Keratinocyte (primary cell): Measurements from ENCODE around the gene SLC10A3. TPM values are rescaled to one million over a fixed set of nuclear protein-coding genes. Genes with fewer than 3 reads are reported as not detected.

ENCODE experiments used
- DNase-seq: peaks from one replicate; pipeline ENCODE4 v3.0.0-alpha.2; 2011; ENCODE audit warnings: low read depth, missing footprints, low spot score
- FAIRE-seq: peaks from 2 replicates; lab custom pipeline; 2011; peaks lifted over from hg19 to GRCh38; lab: Jason Lieb, UNC
- H2AFZ ChIP-seq: 2 replicates; pipeline ENCODE4 v1.6.0; 2012; ENCODE audit warnings: low read length, control low read depth, inconsistent platforms; ENCODE audit not compliant: control insufficient read depth
- H3K27ac ChIP-seq: 2 replicates; pipeline ENCODE4 v1.5.1; 2011; ENCODE audit warnings: low read length; ENCODE audit not compliant: control insufficient read depth, insufficient read depth
- H3K27me3 ChIP-seq: 3 replicates; pipeline ENCODE4 v1.6.0; 2011; ENCODE audit warnings: low read length; ENCODE audit not compliant: control insufficient read depth, insufficient read depth; ENCODE audit errors: extremely low read depth
- H3K36me3 ChIP-seq, 2 experiments: 2 replicates in 1 of 2; 3 replicates in 1 of 2; pipeline ENCODE4 v1.5.1; 2011; ENCODE audit warnings: low read length in 2 of 2, mild to moderate bottlenecking in 1 of 2; ENCODE audit not compliant: control insufficient read depth in 2 of 2, insufficient read depth in 2 of 2; ENCODE audit errors: extremely low read depth in 1 of 2
- H3K4me1 ChIP-seq: 3 replicates; pipeline ENCODE4 v1.5.1; 2011; ENCODE audit warnings: low read length; ENCODE audit not compliant: control insufficient read depth, insufficient read depth; ENCODE audit errors: extremely low read depth
- H3K4me2 ChIP-seq: 3 replicates; pipeline ENCODE4 v1.6.0; 2011; ENCODE audit warnings: low read depth, low read length; ENCODE audit not compliant: control insufficient read depth, insufficient read depth; ENCODE audit errors: extremely low read depth
- H3K4me3 ChIP-seq, 3 experiments: fragments of 200-600 bp in 1 of 3; sonication (generic) in 1 of 3; 2 replicates in 2 of 3; 3 replicates in 1 of 3; pipeline ENCODE4 v1.5.1; 2011 to 2016; ENCODE audit warnings: low read length in 3 of 3, mild to moderate bottlenecking in 3 of 3, control low read depth in 2 of 3, inconsistent platforms in 1 of 3, low read depth in 1 of 3, mixed read lengths in 1 of 3, mixed run types in 1 of 3, moderate library complexity in 1 of 3; ENCODE audit not compliant: control insufficient read depth in 2 of 3, insufficient read depth in 2 of 3; ENCODE audit errors: extremely low read depth in 1 of 3
- H3K79me2 ChIP-seq: 2 replicates; pipeline ENCODE4 v1.6.0; 2012; ENCODE audit warnings: low read length; ENCODE audit not compliant: control insufficient read depth, insufficient read depth
- H3K9ac ChIP-seq: 3 replicates; pipeline ENCODE4 v1.6.0; 2011; ENCODE audit warnings: low read length; ENCODE audit not compliant: control insufficient read depth, insufficient read depth; ENCODE audit errors: extremely low read depth
- H3K9me1 ChIP-seq: 3 replicates; pipeline ENCODE4 v1.6.0; 2011; ENCODE audit warnings: low read length; ENCODE audit not compliant: control insufficient read depth, insufficient read depth; ENCODE audit errors: extremely low read depth
- H3K9me3 ChIP-seq: 2 replicates; pipeline ENCODE4 v1.5.1; 2012; ENCODE audit warnings: low read depth, low read length; ENCODE audit not compliant: control insufficient read depth
- H4K20me1 ChIP-seq: 3 replicates; pipeline ENCODE4 v1.6.0; 2011; ENCODE audit warnings: low read length; ENCODE audit not compliant: control insufficient read depth, insufficient read depth; ENCODE audit errors: extremely low read depth
- CTCF ChIP-seq, 3 experiments: IDR thresholded peaks in 1 of 3; conservative IDR thresholded peaks in 1 of 3; optimal IDR thresholded peaks in 1 of 3; 2 replicates in 2 of 3; 3 replicates in 1 of 3; pipeline versions ENCODE3 to v1.5.1; 2011; ENCODE audit warnings: low read length in 3 of 3, mild to moderate bottlenecking in 3 of 3, moderate library complexity in 2 of 3, control low read depth in 1 of 3, inconsistent platforms in 1 of 3; ENCODE audit not compliant: insufficient read depth in 2 of 3; ENCODE audit errors: extremely low read depth in 1 of 3
- EZH2 ChIP-seq: IDR thresholded peaks from one replicate; pipeline ENCODE4 v1.6.1; 2012; ENCODE audit warnings: inconsistent platforms, mild to moderate bottlenecking, low read length, moderate library complexity
- dilution Hi-C: fragments of 300-500 bp; cut with MboI; formaldehyde crosslinking; loops from one replicate; pipeline ENCODE4 v1.7.0; 2020; ENCODE audit warnings: low sequenced_read_pairs; ENCODE audit not compliant: extremely low pct_ligation_motif_present
- polyA plus RNA-seq, 5 experiments: library from polyadenylated mRNA; depleted of rRNA in 3 of 5; stranded (reverse) in 3 of 5; stranded (forward) in 1 of 5; unstranded in 1 of 5; fragments of >200 nt; gene quantifications; 1 replicate in 1 of 5; 2 replicates in 3 of 5; 3 replicates in 1 of 5; pipeline versions ENCODE4 v1.2.1 to v1.2.3, GENCODE V29; 2011 to 2012; ENCODE audit warnings: missing spikeins in 2 of 5, low read depth in 1 of 5, low replicate concordance in 1 of 5

SLC10A3 gene
- polyA plus RNA-seq, 1 donor (not counting 4 experiments of a cell fraction or from before 2014, with no cell fraction given): 8.1 TPM

- FAIRE-seq (no peak), DNase-seq (no peak)
- no peaks in the 10 kb centered on the region for H3K27me3 ChIP-seq
- H3K79me2 ChIP-seq: peaks cover 4% of the 10 kb centered on the region
- no peaks in the 10 kb centered on the region for H3K9me3 ChIP-seq
- H3K36me3 ChIP-seq: peaks cover 0 to 6% of the 10 kb centered on the region in 2 experiments
- H3K9ac ChIP-seq: peak within 1 kb of the TSS; percentile 54
- H3K4me3 ChIP-seq: peak within 1 kb of the TSS; percentile 48 to 54 (median 49)
- H3K4me2 ChIP-seq: peak within 1 kb of the TSS; percentile 71
- H4K20me1 ChIP-seq: no peaks in the 10 kb centered on the region
- H3K27ac ChIP-seq: no peak within 1 kb of the TSS
- TF ChIP-seq CTCF (optimal IDR thresholded peaks at IDR 0.05 in 1 of 3, IDR thresholded peaks at IDR 0.05 in 1 of 3, conservative IDR thresholded peaks at IDR 0.05 in 1 of 3; ENCODE audit: extremely low read depth in 1 of 3, insufficient read depth in 2 of 3, low read length in 3 of 3) (no peak), EZH2 (no peak)
- H2AFZ ChIP-seq: no peak within 1 kb of the TSS
- dilution Hi-C loops: no loop called here
- H3K4me1 ChIP-seq: peaks cover 11% of the 10 kb centered on the region
- no peaks in the 10 kb centered on the region for H3K9me1 ChIP-seq
These were observed 46.3 kb downstream of the SLC10A3 start, which contains the start of gene FAM50A for GRCh38 chrX:154443992-154444754. FAM50A (plus strand) TSS chrX:154444141; CDS start chrX:154444236, 95 bp downstream.

GRCh38 chrX:154443479-154443910 is 46.9 kb downstream of the SLC10A3 start:
- Histone ChIP-seq H3K27me3 (no peaks in the 10 kb centered on the region), H3K79me2 (peaks cover 11% of the 10 kb centered on the region), H3K9me3 (peaks cover 2% of the 10 kb centered on the region), H2AFZ (no peak overlapping the region), H3K27ac (no peak overlapping the region), H3K4me1 (peaks cover 12% of the 10 kb centered on the region), H3K9ac (no peak overlapping the region), H3K4me2 (no peak overlapping the region), H4K20me1 (no peaks in the 10 kb centered on the region), H3K36me3 (peaks cover 2 to 4% of the 10 kb centered on the region in 2 experiments), H3K9me1 (no peaks in the 10 kb centered on the region), H3K4me3 (no peak overlapping the region)
- dilution Hi-C loops: no loop called here
- no peak for TF ChIP-seq CTCF (optimal IDR thresholded peaks at IDR 0.05 in 1 of 3, IDR thresholded peaks at IDR 0.05 in 1 of 3, conservative IDR thresholded peaks at IDR 0.05 in 1 of 3; ENCODE audit: extremely low read depth in 1 of 3, insufficient read depth in 2 of 3, low read length in 3 of 3)
- FAIRE-seq (no peak), DNase-seq (no peak)
